T-helper 17 cell (primary cell): ENCODE results near the gene AGBL1. TPM values are rescaled to one million over a fixed set of nuclear protein-coding genes. Genes with fewer than 3 reads are reported as not detected.
A peak's percentile ranks its signal among the peaks of the same experiment; 100 is the strongest.

Experiments used
- ATAC-seq: fragments of 150-1000 bp; cut with Tn5 transposase; 2 replicates; pipeline ENCODE4 v1.10.0; 2021; ENCODE audit warnings: mild to moderate bottlenecking, moderate library complexity
- DNase-seq, 3 donors: peaks; one replicate each; pipeline versions ENCODE4 v3.0.0 to v3.0.0-alpha.2; 2020 to 2021
- H3K9me3 ChIP-seq: one replicate; pipeline ENCODE4 v1.7.0; 2013; ENCODE audit warnings: low read length, mild to moderate bottlenecking; ENCODE audit not compliant: control insufficient read depth, poor library complexity, severe bottlenecking
- H3K27ac Mint-ChIP-seq: one replicate; pipeline ENCODE4 v1.8.0; 2022; ENCODE audit warnings: mild to moderate bottlenecking, moderate library complexity, mixed read lengths
- H3K27me3 Mint-ChIP-seq: one replicate; pipeline ENCODE4 v1.8.0; 2022; ENCODE audit warnings: mixed read lengths
- H3K36me3 Mint-ChIP-seq: one replicate; pipeline ENCODE4 v1.8.0; 2022; ENCODE audit warnings: low read depth, mixed read lengths
- H3K4me1 Mint-ChIP-seq: one replicate; pipeline ENCODE4 v1.8.0; 2022; ENCODE audit warnings: mild to moderate bottlenecking, mixed read lengths
- H3K4me3 Mint-ChIP-seq: one replicate; pipeline ENCODE4 v1.8.0; 2022; ENCODE audit warnings: mild to moderate bottlenecking, moderate library complexity, mixed read lengths
- total RNA-seq, 4 donors: library from RNA in 2 of 4; stranded (reverse) in 2 of 4; gene quantifications; one replicate each; pipeline ENCODE4 v1.2.3 and lab custom pipeline; 2022 to 2026

AGBL1 gene
- total RNA-seq, 2 donors from 2014 or later: not detected

GRCh38 chr15:86199467-86200145, 119.9 kb downstream of the AGBL1 start:
- ATAC-seq (no peak), DNase-seq (no peak)
- H3K9me3 ChIP-seq: no peaks in the 10 kb centered on the region
- H3K27me3 Mint-ChIP-seq: no peaks in the 10 kb centered on the region
- no peaks in the 10 kb centered on the region for H3K36me3 Mint-ChIP-seq
- no peak overlapping the region for H3K27ac Mint-ChIP-seq
- H3K4me1 Mint-ChIP-seq: no peaks in the 10 kb centered on the region
- no peak overlapping the region for H3K4me3 Mint-ChIP-seq

DNA sequence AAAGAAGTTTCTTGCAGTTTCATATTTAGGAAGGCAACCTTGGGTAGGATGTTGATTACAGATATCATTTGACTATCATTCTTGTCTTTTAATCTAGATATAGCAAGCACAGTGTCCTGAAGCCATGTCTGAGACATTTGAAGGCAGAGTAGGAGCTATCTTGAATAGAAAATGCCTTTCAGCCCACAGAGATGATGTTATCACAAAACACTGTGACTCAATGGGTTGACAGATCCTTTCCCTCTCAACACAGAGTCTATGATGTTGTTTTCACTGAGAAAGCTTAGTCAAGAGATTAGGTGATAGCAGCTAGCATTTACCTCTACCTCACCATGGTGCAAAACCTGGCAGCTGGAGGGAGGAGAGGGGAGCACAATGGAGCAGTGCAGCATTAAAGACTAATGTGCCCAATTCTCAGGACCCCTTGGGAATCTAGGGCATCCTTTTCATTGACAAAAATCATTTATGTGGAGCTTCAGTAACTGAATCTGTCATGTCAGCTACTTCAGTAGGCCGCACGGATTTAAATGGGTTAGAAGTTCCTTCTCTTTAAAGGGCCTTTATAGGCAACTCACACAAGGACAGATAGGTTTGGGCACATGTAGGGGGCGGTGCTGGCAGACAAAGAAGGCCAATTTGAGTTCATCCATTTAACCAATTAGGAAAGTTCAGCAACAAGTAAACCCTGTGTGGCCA, 121.8 kb downstream of the AGBL1 start:
- Mint-ChIP-seq H3K27me3 (no peaks in the 10 kb centered on the region), H3K4me1 (no peaks in the 10 kb centered on the region), H3K36me3 (no peaks in the 10 kb centered on the region), H3K4me3 (no peak overlapping the region), H3K27ac (no peak overlapping the region)
- no peak for DNase-seq
- ATAC-seq: no peak
- H3K9me3 ChIP-seq: no peaks in the 10 kb centered on the region

- Mint-ChIP-seq H3K4me1 (no peaks in the 10 kb centered on the region), H3K27ac (no peak overlapping the region), H3K4me3 (no peak overlapping the region), H3K27me3 (peaks cover 4% of the 10 kb centered on the region), H3K36me3 (no peaks in the 10 kb centered on the region)
- ATAC-seq (no peak), DNase-seq (no peak)
- no peaks in the 10 kb centered on the region for H3K9me3 ChIP-seq
These were observed 123.8 kb downstream of the AGBL1 start for GRCh38 chr15:86203462-86203861.

DNA sequence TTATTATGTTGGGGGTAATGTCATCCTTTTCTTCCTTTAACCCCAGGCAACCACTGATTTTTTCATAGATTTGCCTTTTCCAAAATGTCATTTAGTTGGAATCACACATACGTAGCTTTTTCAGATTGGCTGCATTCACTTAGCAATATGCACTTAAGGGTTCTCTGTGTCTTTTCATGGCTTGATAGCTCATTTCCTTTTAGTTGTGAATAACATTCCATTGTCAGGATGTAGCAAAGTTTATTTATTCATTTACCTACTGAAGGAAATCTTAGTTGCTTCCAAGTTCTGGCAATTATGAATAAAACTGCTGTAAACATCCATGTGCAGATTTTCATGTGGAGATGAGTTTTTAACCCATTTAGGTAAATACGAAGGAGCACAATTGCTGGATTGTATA, 125.4 kb downstream of the AGBL1 start:
- H3K4me3 Mint-ChIP-seq: no peak overlapping the region
- peaks cover 10% of the 10 kb centered on the region for H3K27me3 Mint-ChIP-seq
- H3K36me3 Mint-ChIP-seq: peaks cover 2% of the 10 kb centered on the region
- no peak overlapping the region for H3K27ac Mint-ChIP-seq
- DNase-seq (no peak), ATAC-seq (no peak)
- H3K9me3 ChIP-seq: no peaks in the 10 kb centered on the region
- H3K4me1 Mint-ChIP-seq: no peaks in the 10 kb centered on the region

DNA sequence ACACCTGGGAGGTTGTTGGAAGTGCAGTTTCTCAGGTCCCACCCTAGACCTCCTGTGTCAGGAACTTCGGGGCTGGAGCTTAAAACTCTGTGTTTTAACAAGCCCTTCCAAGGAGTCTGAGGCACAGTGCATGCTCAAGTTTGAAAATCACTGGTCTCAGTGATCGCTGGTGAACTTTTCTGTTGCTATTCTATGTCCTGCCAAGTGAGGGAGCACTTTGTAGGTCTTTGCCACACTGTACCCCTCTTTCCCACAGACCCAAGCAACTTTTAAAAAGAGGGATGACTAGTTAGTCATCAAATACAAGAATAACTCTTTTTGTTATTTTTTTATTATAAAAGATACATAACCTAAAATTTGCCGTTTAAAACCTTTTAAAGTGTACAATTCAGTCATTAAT, 133.7 kb downstream of the AGBL1 start:
- H3K36me3 Mint-ChIP-seq: peaks cover 4% of the 10 kb centered on the region
- no peaks in the 10 kb centered on the region for H3K4me1 Mint-ChIP-seq
- H3K27ac Mint-ChIP-seq: no peak overlapping the region
- H3K27me3 Mint-ChIP-seq: peaks cover 16% of the 10 kb centered on the region
- no peak for DNase-seq
- no peak for ATAC-seq
- H3K9me3 ChIP-seq: no peaks in the 10 kb centered on the region
- no peak overlapping the region for H3K4me3 Mint-ChIP-seq

GRCh38 chr15:86213888-86214287, 134.2 kb downstream of the AGBL1 start:
- H3K27me3 Mint-ChIP-seq: peaks cover 11% of the 10 kb centered on the region
- H3K4me1 Mint-ChIP-seq: no peaks in the 10 kb centered on the region
- peaks cover 4% of the 10 kb centered on the region for H3K36me3 Mint-ChIP-seq
- ATAC-seq: no peak
- no peak for DNase-seq
- no peak overlapping the region for H3K27ac Mint-ChIP-seq
- no peaks in the 10 kb centered on the region for H3K9me3 ChIP-seq
- H3K4me3 Mint-ChIP-seq: no peak overlapping the region

DNA sequence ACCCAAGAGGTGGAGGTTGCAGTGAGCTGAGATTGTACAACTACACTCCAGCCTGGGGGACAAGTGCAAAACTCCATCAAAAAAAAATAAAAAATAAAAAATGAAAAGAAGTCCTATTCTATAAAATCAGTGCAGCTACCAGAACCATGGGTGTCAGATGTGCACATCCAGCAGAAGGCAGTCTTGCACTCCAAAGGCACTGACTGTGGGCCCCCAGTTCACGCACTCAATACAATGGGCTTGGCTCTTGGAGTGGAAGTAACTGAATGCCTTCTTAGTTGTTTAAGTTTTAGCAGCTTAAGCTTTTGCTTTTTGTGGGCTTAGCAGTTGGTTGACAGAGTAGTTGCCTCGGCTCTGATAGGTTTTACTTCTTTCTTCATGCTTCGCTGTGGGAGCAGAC, 141.4 kb downstream of the AGBL1 start:
- no peak for ATAC-seq
- H3K36me3 Mint-ChIP-seq: peaks cover 2% of the 10 kb centered on the region
- H3K27ac Mint-ChIP-seq: no peak overlapping the region
- peaks cover 25% of the 10 kb centered on the region for H3K27me3 Mint-ChIP-seq
- no peak overlapping the region for H3K4me3 Mint-ChIP-seq
- H3K9me3 ChIP-seq: no peaks in the 10 kb centered on the region
- no peaks in the 10 kb centered on the region for H3K4me1 Mint-ChIP-seq
- DNase-seq: no peak

DNA sequence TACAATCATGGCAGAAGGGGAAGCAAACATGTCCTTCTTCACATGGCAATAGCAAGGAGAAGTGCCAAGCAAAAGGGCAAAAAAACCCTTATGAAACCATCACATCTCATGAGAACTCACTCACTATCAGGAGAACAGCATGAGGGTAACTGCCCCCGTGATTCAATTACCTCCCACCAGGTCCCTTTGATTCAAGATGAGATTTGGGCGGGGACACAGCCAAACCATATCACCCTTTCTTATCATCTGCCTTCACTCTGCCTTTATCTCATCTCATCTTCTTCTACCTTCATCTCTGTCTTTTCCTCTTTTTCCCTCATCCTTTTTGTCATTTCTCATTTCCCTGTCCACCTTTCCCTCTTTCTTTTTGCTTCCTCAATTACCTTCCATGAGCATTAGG, 149.6 kb downstream of the AGBL1 start:
- no peak for ATAC-seq
- H3K27ac Mint-ChIP-seq: no peak overlapping the region
- no peak overlapping the region for H3K4me3 Mint-ChIP-seq
- H3K27me3 Mint-ChIP-seq: peaks cover 72% of the 10 kb centered on the region
- H3K4me1 Mint-ChIP-seq: peaks cover 13% of the 10 kb centered on the region
- H3K9me3 ChIP-seq: no peaks in the 10 kb centered on the region
- peaks cover 2% of the 10 kb centered on the region for H3K36me3 Mint-ChIP-seq
- no peak for DNase-seq

DNA sequence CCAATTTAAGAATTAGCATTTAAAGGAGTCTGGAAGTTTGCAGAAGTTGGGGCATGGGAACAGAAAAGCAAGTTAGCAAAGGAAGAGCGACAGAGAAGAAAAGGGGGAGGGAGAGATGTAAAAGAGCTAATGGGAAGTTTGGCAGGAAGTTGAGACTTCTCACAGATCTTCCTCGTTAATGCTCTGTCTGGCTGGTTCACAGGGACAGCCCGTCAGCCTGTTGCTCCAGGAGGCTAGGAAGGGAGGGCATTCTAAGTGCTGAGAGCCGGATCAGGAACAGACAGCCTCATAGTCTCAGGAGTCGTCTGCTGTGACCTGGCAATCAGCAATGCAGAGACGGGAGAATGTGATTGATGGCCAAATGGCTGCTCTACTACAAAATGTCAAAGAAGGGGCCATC, 150.3 kb downstream of the AGBL1 start:
- Mint-ChIP-seq H3K36me3 (peaks cover 2% of the 10 kb centered on the region), H3K4me1 (peaks cover 13% of the 10 kb centered on the region), H3K4me3 (no peak overlapping the region), H3K27me3 (peaks cover 74% of the 10 kb centered on the region), H3K27ac (no peak overlapping the region)
- no peaks in the 10 kb centered on the region for H3K9me3 ChIP-seq
- ATAC-seq (no peak), DNase-seq (no peak)

DNA sequence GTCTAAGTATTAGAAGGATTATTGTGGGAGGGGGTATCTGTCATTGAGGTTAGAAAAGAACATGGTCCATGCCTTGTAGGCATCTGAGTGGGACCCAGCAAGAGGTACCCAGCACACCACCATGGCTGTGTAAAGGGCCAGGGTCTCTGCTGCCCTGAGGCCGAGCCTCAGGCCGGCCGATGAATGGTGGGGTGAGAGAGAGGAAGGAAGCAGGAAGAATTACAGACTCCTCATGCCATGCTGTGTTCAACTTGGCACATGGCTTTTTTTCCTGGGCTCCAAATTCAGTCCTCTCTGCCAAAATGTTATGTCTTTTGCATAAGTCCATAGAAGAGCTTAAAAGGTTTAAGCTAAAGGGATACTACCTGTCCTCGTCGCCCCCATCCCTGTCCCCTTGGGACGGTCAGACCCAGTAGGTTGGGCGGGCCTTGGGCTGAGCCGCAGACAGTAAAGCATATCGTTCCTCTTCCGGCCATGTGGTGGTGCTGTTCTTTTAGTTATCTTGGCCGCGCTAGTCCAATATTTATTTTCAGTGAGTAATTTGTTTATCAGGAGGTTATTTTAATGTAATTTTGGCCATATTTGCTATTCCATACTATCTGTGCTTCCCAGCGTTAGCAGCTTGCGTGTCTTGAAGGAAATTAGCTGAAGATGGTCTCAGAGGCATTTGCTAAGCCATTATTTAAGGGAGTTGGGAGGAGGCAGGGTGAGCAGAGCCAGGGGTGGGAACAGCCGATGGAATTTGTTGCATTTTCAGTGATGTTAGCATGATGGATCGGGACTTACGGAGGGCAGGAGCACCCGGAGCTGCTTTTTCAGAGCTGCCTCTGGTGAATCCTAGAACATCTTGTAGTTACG, 152.4 kb downstream of the AGBL1 start:
- H3K27ac Mint-ChIP-seq: no peak overlapping the region
- H3K27me3 Mint-ChIP-seq: peaks cover 84% of the 10 kb centered on the region
- peaks cover 16% of the 10 kb centered on the region for H3K4me1 Mint-ChIP-seq
- DNase-seq: peak in 2 of 3 donors; percentile 9 to 16
- H3K36me3 Mint-ChIP-seq: no peaks in the 10 kb centered on the region
- peak; percentile 47 for ATAC-seq
- H3K9me3 ChIP-seq: no peaks in the 10 kb centered on the region
- H3K4me3 Mint-ChIP-seq: no peak overlapping the region

DNA sequence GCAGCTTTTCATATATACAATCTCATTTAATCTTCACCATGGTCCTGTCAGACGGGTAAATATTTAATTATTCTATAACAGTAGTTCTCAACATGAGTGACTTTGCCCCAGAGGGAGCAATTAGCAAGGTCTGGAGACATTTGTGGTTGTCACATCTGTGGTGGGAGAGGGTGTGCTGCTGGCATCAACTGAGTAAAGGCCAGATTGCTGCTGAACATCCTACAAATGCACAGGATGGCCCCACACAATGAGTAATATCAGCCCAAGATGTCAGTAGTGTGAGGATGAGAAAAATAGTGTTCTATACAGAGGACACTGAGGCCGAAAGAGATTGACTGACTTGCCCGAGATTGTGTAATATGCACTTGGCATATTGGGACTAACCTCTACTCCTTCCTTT, 156.0 kb downstream of the AGBL1 start:
- H3K36me3 Mint-ChIP-seq: peaks cover 4% of the 10 kb centered on the region
- ATAC-seq (no peak), DNase-seq (no peak)
- peaks cover 61% of the 10 kb centered on the region for H3K27me3 Mint-ChIP-seq
- H3K27ac Mint-ChIP-seq: no peak overlapping the region
- H3K9me3 ChIP-seq: no peaks in the 10 kb centered on the region
- H3K4me3 Mint-ChIP-seq: no peak overlapping the region
- peaks cover 16% of the 10 kb centered on the region for H3K4me1 Mint-ChIP-seq

GRCh38 chr15:86236356-86237110, 156.9 kb downstream of the AGBL1 start:
- Mint-ChIP-seq H3K4me1 (peaks cover 16% of the 10 kb centered on the region), H3K36me3 (peaks cover 4% of the 10 kb centered on the region), H3K27me3 (peaks cover 58% of the 10 kb centered on the region), H3K27ac (no peak overlapping the region), H3K4me3 (no peak overlapping the region)
- ATAC-seq: no peak
- no peak for DNase-seq
- no peaks in the 10 kb centered on the region for H3K9me3 ChIP-seq

GRCh38 chr15:86237111-86237500, 157.4 kb downstream of the AGBL1 start:
- Mint-ChIP-seq H3K36me3 (peaks cover 4% of the 10 kb centered on the region), H3K27me3 (peaks cover 52% of the 10 kb centered on the region), H3K4me3 (no peak overlapping the region), H3K27ac (no peak overlapping the region), H3K4me1 (peaks cover 15% of the 10 kb centered on the region)
- H3K9me3 ChIP-seq: no peaks in the 10 kb centered on the region
- DNase-seq (no peak), ATAC-seq (no peak)
